Ectodermal cell (in vitro differentiated cells): ENCODE data around the gene CACNA1I.
A peak's percentile ranks its signal among the peaks of the same experiment; 100 is the strongest.

Experiments used
- H3K27ac ChIP-seq: 2 replicates; pipeline ENCODE4 v1.7.0; 2013; ENCODE audit warnings: mild to moderate bottlenecking, low read depth, low read length; ENCODE audit not compliant: insufficient read depth, poor library complexity, severe bottlenecking
- H3K27me3 ChIP-seq: 2 replicates; pipeline ENCODE4 v1.7.0; 2013; ENCODE audit warnings: mild to moderate bottlenecking, low read length; ENCODE audit not compliant: insufficient read depth, control insufficient read depth, poor library complexity, severe bottlenecking
- H3K36me3 ChIP-seq: one replicate; pipeline ENCODE4 v1.7.0; 2013; ENCODE audit warnings: low read length; ENCODE audit not compliant: control insufficient read depth, insufficient read depth
- H3K4me1 ChIP-seq: one replicate; pipeline ENCODE4 v1.7.0; 2013; ENCODE audit warnings: low read length; ENCODE audit not compliant: control insufficient read depth, insufficient read depth
- H3K4me3 ChIP-seq: 2 replicates; pipeline ENCODE4 v1.7.0; 2013; ENCODE audit warnings: low read depth, low read length, control low read depth; ENCODE audit not compliant: insufficient read depth
- H3K9me3 ChIP-seq: 2 replicates; pipeline ENCODE4 v1.7.0; 2013; ENCODE audit warnings: mild to moderate bottlenecking, low read length, moderate library complexity; ENCODE audit not compliant: control insufficient read depth
- WGBS, 2 experiments: methylation state at CpG; one replicate each; pipeline ENCODE4 v1.1.7; 2013; ENCODE audit warnings: missing lambda C conversion rate in 2 of 2; 5-methylcytosine and 5-hydroxymethylcytosine counted together

Gene CACNA1I

GRCh38 chr22:39556970-39557841, 13.3 kb upstream of the CACNA1I start:
- peaks cover 10% of the 10 kb centered on the region for H3K4me1 ChIP-seq
- H3K4me3 ChIP-seq, result peak overlapping the region; percentile 29
- H3K36me3 ChIP-seq, result no peaks in the 10 kb centered on the region
- H3K9me3 ChIP-seq, result no peaks in the 10 kb centered on the region
- peaks cover 59% of the 10 kb centered on the region for H3K27me3 ChIP-seq
- WGBS, 2 experiments, result 7% methylated on average over 72 of the region's 72 CpGs
- no peak overlapping the region for H3K27ac ChIP-seq

GRCh38 chr22:39558254-39558727, 12.3 kb upstream of the CACNA1I start:
- H3K27me3 ChIP-seq, result peaks cover 56% of the 10 kb centered on the region

GRCh38 chr22:39558950-39559349, 11.6 kb upstream of the CACNA1I start:
- WGBS, 2 experiments, result 86% methylated on average over 14 of the region's 14 CpGs
- Histone ChIP-seq H3K4me1 (peaks cover 10% of the 10 kb centered on the region), H3K9me3 (no peaks in the 10 kb centered on the region), H3K27me3 (peaks cover 56% of the 10 kb centered on the region), H3K27ac (no peak overlapping the region), H3K36me3 (no peaks in the 10 kb centered on the region), H3K4me3 (no peak overlapping the region)

More at GRCh38 chr22:39558254-39558727, 12.3 kb upstream of the CACNA1I start:
- H3K4me3 ChIP-seq, result peak overlapping the region; percentile 14
- H3K4me1 ChIP-seq, result peaks cover 10% of the 10 kb centered on the region
- no peak overlapping the region for H3K27ac ChIP-seq
- 14 to 15% methylated on average over 34 of the region's 34 CpGs for WGBS, 2 experiments
- no peaks in the 10 kb centered on the region for H3K9me3 ChIP-seq
- no peaks in the 10 kb centered on the region for H3K36me3 ChIP-seq

- Histone ChIP-seq H3K9me3 (no peaks in the 10 kb centered on the region), H3K27ac (no peak overlapping the region), H3K27me3 (peaks cover 56% of the 10 kb centered on the region), H3K36me3 (no peaks in the 10 kb centered on the region), H3K4me1 (peaks cover 10% of the 10 kb centered on the region), H3K4me3 (no peak overlapping the region)
- WGBS, 2 experiments, result 51 to 57% methylated on average over 11 of the region's 11 CpGs
These were observed 11.0 kb upstream of the CACNA1I start for GRCh38 chr22:39559456-39560105.

- H3K4me1 ChIP-seq, result peaks cover 10% of the 10 kb centered on the region
- WGBS, 2 experiments, result 63 to 65% methylated on average over 6 of the region's 6 CpGs
- no peak overlapping the region for H3K27ac ChIP-seq
- H3K27me3 ChIP-seq, result peaks cover 54% of the 10 kb centered on the region
- no peaks in the 10 kb centered on the region for H3K36me3 ChIP-seq
- no peaks in the 10 kb centered on the region for H3K9me3 ChIP-seq
- no peak overlapping the region for H3K4me3 ChIP-seq
These were observed 10.4 kb upstream of the CACNA1I start for GRCh38 chr22:39560127-39560526.

- H3K27ac ChIP-seq, result no peak overlapping the region
- no peaks in the 10 kb centered on the region for H3K9me3 ChIP-seq
- H3K4me3 ChIP-seq, result no peak overlapping the region
- H3K36me3 ChIP-seq, result no peaks in the 10 kb centered on the region
- peaks cover 8% of the 10 kb centered on the region for H3K4me1 ChIP-seq
- peaks cover 27% of the 10 kb centered on the region for H3K27me3 ChIP-seq
- WGBS, 2 experiments, result 81 to 84% methylated on average over 9 of the region's 9 CpGs
These were observed 7.6 kb upstream of the CACNA1I start for GRCh38 chr22:39562839-39563489.

- no peak overlapping the region for H3K27ac ChIP-seq
- peaks cover 19% of the 10 kb centered on the region for H3K27me3 ChIP-seq
- WGBS, 2 experiments, result 90 to 91% methylated on average over 7 of the region's 7 CpGs
- no peaks in the 10 kb centered on the region for H3K9me3 ChIP-seq
- H3K4me3 ChIP-seq, result no peak overlapping the region
- H3K36me3 ChIP-seq, result no peaks in the 10 kb centered on the region
- H3K4me1 ChIP-seq, result peaks cover 8% of the 10 kb centered on the region
These were observed 6.8 kb upstream of the CACNA1I start for GRCh38 chr22:39563571-39564428.

GRCh38 chr22:39565414-39565944, 5.1 kb upstream of the CACNA1I start:
- Histone ChIP-seq H3K4me1 (no peaks in the 10 kb centered on the region), H3K9me3 (no peaks in the 10 kb centered on the region), H3K27me3 (peaks cover 2% of the 10 kb centered on the region), H3K36me3 (no peaks in the 10 kb centered on the region), H3K4me3 (no peak overlapping the region), H3K27ac (no peak overlapping the region)
- WGBS, 2 experiments, result 89 to 95% methylated on average over 5 of the region's 5 CpGs

GRCh38 chr22:39567135-39567946, 3.2 kb upstream of the CACNA1I start:
- H3K36me3 ChIP-seq, result no peaks in the 10 kb centered on the region
- H3K4me1 ChIP-seq, result no peaks in the 10 kb centered on the region
- H3K27me3 ChIP-seq, result no peaks in the 10 kb centered on the region
- no peak overlapping the region for H3K4me3 ChIP-seq
- H3K27ac ChIP-seq, result no peak overlapping the region
- 86 to 88% methylated on average over 14 of the region's 14 CpGs for WGBS, 2 experiments
- H3K9me3 ChIP-seq, result no peaks in the 10 kb centered on the region
